Endothelial cell of umbilical vein (primary cell): ENCODE results near the gene DENND6A. TPM values are rescaled to one million over a fixed set of nuclear protein-coding genes. Genes with fewer than 3 reads are reported as not detected.

Experiments
- BruUV-seq: library from RNA; stranded (reverse); fragments of 400-500 nt; replicated peaks from 2 replicates; lab custom pipeline; 2021; lab: Mats Ljungman, UMichigan
- CTCF ChIA-PET: fragments of 300-600, 350-600 bp; sonication (Branson Sonifier 250); formaldehyde crosslinking; loops from one replicate; lab custom pipeline; 2021; ENCODE audit warnings: antibody characterized with exemption, inconsistent platforms; lab: Charles Lee
- POLR2A ChIA-PET: fragments of 300-600, 350-600 bp; sonication (Branson Sonifier 250); formaldehyde crosslinking; loops from one replicate; lab custom pipeline; 2021; ENCODE audit warnings: antibody characterized with exemption, inconsistent platforms; lab: Charles Lee
- DNase-seq: peaks from one replicate; pipeline ENCODE4 v3.0.0-alpha.2; 2011; ENCODE audit warnings: low read depth, low spot score
- FAIRE-seq: peaks from 2 replicates; lab custom pipeline; 2011; peaks lifted over from hg19 to GRCh38; lab: Jason Lieb, UNC
- H2AFZ ChIP-seq: 2 replicates; pipeline ENCODE4 v1.6.0; 2012; ENCODE audit warnings: low read depth, low read length, control low read depth, inconsistent platforms
- H3K27ac ChIP-seq: 2 replicates; pipeline ENCODE4 v1.5.1; 2011; ENCODE audit warnings: low read depth, mild to moderate bottlenecking, control low read depth, low read length, moderate library complexity; ENCODE audit not compliant: insufficient read depth
- H3K27me3 ChIP-seq, 2 experiments: 2 replicates each; pipeline versions ENCODE4 v1.6.0 to v1.6.1; 2011; ENCODE audit warnings: low read length in 2 of 2, mixed read lengths in 1 of 2; ENCODE audit not compliant: control insufficient read depth in 2 of 2, insufficient read depth in 2 of 2
- H3K36me3 ChIP-seq, 2 experiments: 2 replicates in 1 of 2; 3 replicates in 1 of 2; pipeline ENCODE4 v1.5.1; 2011; ENCODE audit warnings: low read length in 2 of 2, mild to moderate bottlenecking in 1 of 2, moderate library complexity in 1 of 2; ENCODE audit not compliant: control insufficient read depth in 2 of 2, insufficient read depth in 2 of 2; ENCODE audit errors: extremely low read depth in 1 of 2
- H3K4me1 ChIP-seq: 3 replicates; pipeline ENCODE4 v1.5.1; 2011; ENCODE audit warnings: mild to moderate bottlenecking, low read length; ENCODE audit not compliant: control insufficient read depth, insufficient read depth; ENCODE audit errors: extremely low read depth
- H3K4me2 ChIP-seq: 2 replicates; pipeline ENCODE4 v1.6.1; 2011; ENCODE audit warnings: low read length, control low read depth, mixed read lengths; ENCODE audit not compliant: insufficient read depth
- H3K4me3 ChIP-seq, 3 experiments: fragments of 200-600 bp in 1 of 3; sonication (generic), shearing (Covaris generic) in 1 of 3; replicated peaks in 1 of 3; 2 replicates each; pipeline ENCODE4 v1.5.1; 2011 to 2016; ENCODE audit warnings: control low read depth in 3 of 3, low read length in 3 of 3, mild to moderate bottlenecking in 2 of 3, inconsistent platforms in 1 of 3, low read depth in 1 of 3, moderate library complexity in 1 of 3; ENCODE audit not compliant: insufficient read depth in 1 of 3
- H3K79me2 ChIP-seq: 2 replicates; pipeline ENCODE4 v1.6.0; 2012; ENCODE audit warnings: low read length, inconsistent platforms; ENCODE audit not compliant: control insufficient read depth, insufficient read depth
- H3K9ac ChIP-seq: replicated peaks from 2 replicates; pipeline ENCODE3; 2011; ENCODE audit warnings: low read length, control low read depth; ENCODE audit not compliant: insufficient read depth; ENCODE audit errors: extremely low read depth
- H3K9me1 ChIP-seq: replicated peaks from 3 replicates; pipeline ENCODE4 v1.6.0; 2011; ENCODE audit warnings: mild to moderate bottlenecking, low read length; ENCODE audit not compliant: control insufficient read depth, insufficient read depth; ENCODE audit errors: extremely low read depth
- H3K9me3 ChIP-seq: replicated peaks from 2 replicates; pipeline ENCODE4 v1.5.1; 2012; ENCODE audit warnings: low read length, inconsistent platforms; ENCODE audit not compliant: control insufficient read depth, insufficient read depth
- H4K20me1 ChIP-seq: replicated peaks from 2 replicates; pipeline ENCODE3; 2011; ENCODE audit warnings: mild to moderate bottlenecking, low read length; ENCODE audit not compliant: control insufficient read depth, insufficient read depth; ENCODE audit errors: extremely low read depth
- EZH2 ChIP-seq: IDR thresholded peaks from 2 replicates; pipeline ENCODE4 v1.6.1; 2012; ENCODE audit warnings: borderline replicate concordance, low read depth, mild to moderate bottlenecking, moderate library complexity, low read length, inconsistent platforms; ENCODE audit not compliant: severe bottlenecking
- FOS ChIP-seq: IDR thresholded peaks from 2 replicates; pipeline ENCODE4 v1.6.1; 2011; ENCODE audit warnings: mild to moderate bottlenecking, low read length, moderate library complexity, borderline replicate concordance; ENCODE audit not compliant: insufficient read depth
- GATA2 ChIP-seq: IDR thresholded peaks from 2 replicates; pipeline ENCODE4 v1.7.0; 2011; ENCODE audit warnings: low read depth, mild to moderate bottlenecking, moderate library complexity, mixed read lengths, low read length; ENCODE audit not compliant: insufficient read length, insufficient read depth
- JUN ChIP-seq: IDR thresholded peaks from 2 replicates; pipeline ENCODE4 v1.6.1; 2011; ENCODE audit warnings: borderline replicate concordance, low read depth; ENCODE audit not compliant: insufficient read length, insufficient read depth
- MYC ChIP-seq: IDR thresholded peaks from one replicate; pipeline ENCODE4 v1.6.1; 2011; ENCODE audit warnings: mild to moderate bottlenecking, low read depth, low read length
- POLR2A ChIP-seq: IDR thresholded peaks from 2 replicates; pipeline ENCODE4 v1.6.1; 2012; ENCODE audit warnings: low read depth, mild to moderate bottlenecking, control low read depth, low read length
- POLR2AphosphoS5 ChIP-seq: IDR thresholded peaks from 2 replicates; pipeline ENCODE4 v1.6.1; 2012; ENCODE audit warnings: low read depth, mild to moderate bottlenecking, control low read depth, low read length, moderate library complexity; ENCODE audit not compliant: insufficient read depth
- dilution Hi-C: fragments of 300-500 bp; cut with MboI; formaldehyde crosslinking; loops from one replicate; pipeline ENCODE4 v1.15.0; 2019; ENCODE audit warnings: low sequenced_read_pairs; ENCODE audit not compliant: extremely low pct_ligation_motif_present
- intact Hi-C: fragments of 100-400 bp; cut with micrococcal nuclease; formaldehyde crosslinking; loops from one replicate; pipeline ENCODE4 v1.10.0; 2022
- polyA plus RNA-seq, 4 experiments: library from polyadenylated mRNA; depleted of rRNA in 3 of 4; stranded (reverse) in 3 of 4; unstranded in 1 of 4; fragments of >200 nt; gene quantifications; 2 replicates each; pipeline versions ENCODE4 v1.2.1 to v1.2.3, GENCODE V29; 2011 to 2012; ENCODE audit warnings: missing spikeins in 1 of 4
- total RNA-seq: library from RNA; stranded (reverse); gene quantifications from 2 replicates; pipeline ENCODE4 v1.2.3, GENCODE V29; 2021
- TF ChIP-seq, protein P1 (sequence below), 2 donors: IDR thresholded peaks; 1 replicate in 1 of 2; 2 replicates in 1 of 2; pipeline ENCODE4 v1.5.1; 2011; ENCODE audit warnings: low read length in 2 of 2, mild to moderate bottlenecking in 2 of 2, moderate library complexity in 2 of 2, control low read depth in 1 of 2, inconsistent platforms in 1 of 2, low read depth in 1 of 2; ENCODE audit not compliant: insufficient read depth in 1 of 2; ENCODE audit errors: extremely low read depth in 1 of 2
- TF ChIP-seq, protein P2 (sequence below): IDR thresholded peaks from 2 replicates; pipeline ENCODE4 v1.6.1; 2011; ENCODE audit not compliant: insufficient read depth, insufficient read length

The DENND6A gene
- total and polyA plus RNA-seq, 2 donors (not counting 3 experiments of a cell fraction or from before 2014, with no cell fraction given): 12.7 to 25.0 TPM

DNA sequence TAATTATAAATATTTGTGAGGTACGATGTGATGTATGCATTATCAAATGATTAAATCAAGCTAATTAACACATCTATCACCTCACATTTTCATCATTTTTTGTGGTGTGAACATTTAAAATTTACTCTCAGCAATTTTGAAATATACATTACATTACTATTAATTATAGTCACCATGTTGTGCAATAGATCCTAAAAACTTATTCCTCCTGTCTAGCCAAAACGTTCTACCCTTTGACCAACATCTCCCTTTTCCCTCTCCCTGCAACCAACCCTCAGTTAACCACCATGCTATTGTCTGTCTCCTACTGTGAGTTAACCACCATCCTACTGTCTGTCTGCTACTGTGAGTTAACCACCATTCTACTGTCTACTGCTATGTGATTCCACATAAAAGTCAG lies 42.5 kb upstream of the DENND6A start:
- Histone ChIP-seq H3K9ac (no peak overlapping the region), H3K4me2 (no peak overlapping the region), H3K4me1 (no peaks in the 10 kb centered on the region), H3K79me2 (no peaks in the 10 kb centered on the region), H2AFZ (no peak overlapping the region), H3K36me3 (no peaks in the 10 kb centered on the region), H3K27ac (no peak overlapping the region), H4K20me1 (no peaks in the 10 kb centered on the region), H3K9me1 (no peaks in the 10 kb centered on the region), H3K9me3 (no peaks in the 10 kb centered on the region), H3K4me3 (no peak overlapping the region), H3K27me3 (no peaks in the 10 kb centered on the region)
- DNase-seq (no peak), FAIRE-seq (no peak)
- POLR2A ChIA-PET: interaction anchor here (0.6 kb wide), 1 partner anchor 96 kb away, joined by 8 read pairs; no protein-coding TSS in a partner anchor
- CTCF ChIA-PET: no interaction called here
- BruUV-seq: no TSS peak
- intact Hi-C loops (no loop called here), dilution Hi-C loops (no loop called here)
- TF ChIP-seq POLR2AphosphoS5 (no peak), JUN (no peak), FOS (no peak), EZH2 (no peak), MYC (no peak), POLR2A (no peak), GATA2 (no peak)
- TF ChIP-seq, protein P1, sequence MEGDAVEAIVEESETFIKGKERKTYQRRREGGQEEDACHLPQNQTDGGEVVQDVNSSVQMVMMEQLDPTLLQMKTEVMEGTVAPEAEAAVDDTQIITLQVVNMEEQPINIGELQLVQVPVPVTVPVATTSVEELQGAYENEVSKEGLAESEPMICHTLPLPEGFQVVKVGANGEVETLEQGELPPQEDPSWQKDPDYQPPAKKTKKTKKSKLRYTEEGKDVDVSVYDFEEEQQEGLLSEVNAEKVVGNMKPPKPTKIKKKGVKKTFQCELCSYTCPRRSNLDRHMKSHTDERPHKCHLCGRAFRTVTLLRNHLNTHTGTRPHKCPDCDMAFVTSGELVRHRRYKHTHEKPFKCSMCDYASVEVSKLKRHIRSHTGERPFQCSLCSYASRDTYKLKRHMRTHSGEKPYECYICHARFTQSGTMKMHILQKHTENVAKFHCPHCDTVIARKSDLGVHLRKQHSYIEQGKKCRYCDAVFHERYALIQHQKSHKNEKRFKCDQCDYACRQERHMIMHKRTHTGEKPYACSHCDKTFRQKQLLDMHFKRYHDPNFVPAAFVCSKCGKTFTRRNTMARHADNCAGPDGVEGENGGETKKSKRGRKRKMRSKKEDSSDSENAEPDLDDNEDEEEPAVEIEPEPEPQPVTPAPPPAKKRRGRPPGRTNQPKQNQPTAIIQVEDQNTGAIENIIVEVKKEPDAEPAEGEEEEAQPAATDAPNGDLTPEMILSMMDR (IDR thresholded peaks at IDR 0.05; ENCODE audit: extremely low read depth in 1 of 2, insufficient read depth in 1 of 2, low read depth in 1 of 2, low read length in 2 of 2): no peak
- TF ChIP-seq, protein P2, sequence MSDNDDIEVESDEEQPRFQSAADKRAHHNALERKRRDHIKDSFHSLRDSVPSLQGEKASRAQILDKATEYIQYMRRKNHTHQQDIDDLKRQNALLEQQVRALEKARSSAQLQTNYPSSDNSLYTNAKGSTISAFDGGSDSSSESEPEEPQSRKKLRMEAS: no peak
